ENCODE measurements around the gene PLCB2.

PLCB2 gene

GRCh38 chr15:40301467-40302179 lies 6.1 kb downstream of the PLCB2 start:
- no peak for TF ChIP-seq CTCF (conservative IDR thresholded peaks at IDR 0.05; ENCODE audit: low read length)
- no peak for DNase-seq (ENCODE audit: low read depth)
- no peak overlapping the region for H3K4me3 ChIP-seq (ENCODE audit: low read length)

- no peak for DNase-seq (ENCODE audit: low read depth)
- no peak overlapping the region for H3K4me3 ChIP-seq (ENCODE audit: low read length)
- no peak for TF ChIP-seq CTCF (conservative IDR thresholded peaks at IDR 0.05; ENCODE audit: low read length)
Measured at GRCh38 chr15:40300771-40301170, 7.0 kb downstream of the PLCB2 start.

GRCh38 chr15:40300367-40300766 lies 7.4 kb downstream of the PLCB2 start:
- TF ChIP-seq CTCF (conservative IDR thresholded peaks at IDR 0.05; ENCODE audit: low read length): no peak

GRCh38 chr15:40298216-40298935 lies 9.4 kb downstream of the PLCB2 start:
- no peak overlapping the region for H3K4me3 ChIP-seq (ENCODE audit: low read length)
- no peak for TF ChIP-seq CTCF (conservative IDR thresholded peaks at IDR 0.05; ENCODE audit: low read length)
- no peak for DNase-seq (ENCODE audit: low read depth)

More at GRCh38 chr15:40300367-40300766, 7.4 kb downstream of the PLCB2 start:
- H3K4me3 ChIP-seq (ENCODE audit: low read length): no peak overlapping the region
- no peak for DNase-seq (ENCODE audit: low read depth)

- no peak for DNase-seq (ENCODE audit: low read depth)
- H3K4me3 ChIP-seq (ENCODE audit: low read length): no peak overlapping the region
- TF ChIP-seq CTCF (conservative IDR thresholded peaks at IDR 0.05; ENCODE audit: low read length): no peak
Measured at GRCh38 chr15:40297356-40297755, 10.4 kb downstream of the PLCB2 start.

- TF ChIP-seq CTCF (conservative IDR thresholded peaks at IDR 0.05; ENCODE audit: low read length): no peak
- no peak overlapping the region for H3K4me3 ChIP-seq (ENCODE audit: low read length)
- DNase-seq (ENCODE audit: low read depth): no peak
Measured at GRCh38 chr15:40296561-40297230, 11.0 kb downstream of the PLCB2 start.

All from AG10803 (cell line).